Cerebellar cortex (tissue), 1 donor: Measurements from ENCODE around the gene WDR7.

Experiments
- DNase-seq: peaks from one replicate; pipeline ENCODE4 v3.0.0-alpha.2; 2015; ENCODE audit warnings: low spot score

Gene WDR7

GRCh38 chr18:56804395-56804794 lies 153.2 kb downstream of the WDR7 start:
- DNase-seq = no peak

- DNase-seq = no peak
Measured at GRCh38 chr18:56807901-56808300, 156.7 kb downstream of the WDR7 start.

GRCh38 chr18:56812674-56813073 lies 161.5 kb downstream of the WDR7 start:
- no peak for DNase-seq

- no peak for DNase-seq
Measured at GRCh38 chr18:56815926-56816325, 164.8 kb downstream of the WDR7 start.

- no peak for DNase-seq
Measured at GRCh38 chr18:56823986-56824565, 172.9 kb downstream of the WDR7 start.

- DNase-seq = no peak
Measured at GRCh38 chr18:56825321-56825720, 174.2 kb downstream of the WDR7 start.

- no peak for DNase-seq
Measured at GRCh38 chr18:56825878-56826277, 174.7 kb downstream of the WDR7 start.

- no peak for DNase-seq
Measured at GRCh38 chr18:56831988-56832387, 180.8 kb downstream of the WDR7 start.

- DNase-seq = no peak
Measured at GRCh38 chr18:56835331-56835730, 184.2 kb downstream of the WDR7 start.

- DNase-seq = no peak
Measured at GRCh38 chr18:56836173-56836572, 185.0 kb downstream of the WDR7 start.

GRCh38 chr18:56841836-56842235 lies 190.7 kb downstream of the WDR7 start:
- DNase-seq = no peak

- DNase-seq = no peak
Measured at GRCh38 chr18:56843241-56843640, 192.1 kb downstream of the WDR7 start.

GRCh38 chr18:56844556-56844955 lies 193.4 kb downstream of the WDR7 start:
- no peak for DNase-seq

- DNase-seq = no peak
Measured at GRCh38 chr18:56851774-56852173, 200.6 kb downstream of the WDR7 start.

- no peak for DNase-seq
Measured at GRCh38 chr18:56853961-56854360, 202.8 kb downstream of the WDR7 start.

GRCh38 chr18:56861244-56861643 lies 210.1 kb downstream of the WDR7 start:
- peak; percentile 20 for DNase-seq

GRCh38 chr18:56869189-56869777 lies 218.1 kb downstream of the WDR7 start:
- peak; percentile 42 for DNase-seq

- DNase-seq = no peak
Measured at GRCh38 chr18:56870982-56871381, 219.8 kb downstream of the WDR7 start.

- no peak for DNase-seq
Measured at GRCh38 chr18:56872140-56872539, 221.0 kb downstream of the WDR7 start.

- no peak for DNase-seq
Measured at GRCh38 chr18:56873441-56874140, 222.4 kb downstream of the WDR7 start.

- DNase-seq = no peak
Measured at GRCh38 chr18:56878711-56879110, 227.6 kb downstream of the WDR7 start.

GRCh38 chr18:56884511-56884910 lies 233.4 kb downstream of the WDR7 start:
- no peak for DNase-seq

- DNase-seq = no peak
Measured at GRCh38 chr18:56888978-56889377, 237.8 kb downstream of the WDR7 start.

GRCh38 chr18:56889621-56890020 lies 238.5 kb downstream of the WDR7 start:
- no peak for DNase-seq
